Astrocyte of the spinal cord (primary cell): ENCODE measurements around the gene CAMKK2.
A peak's percentile ranks its signal among the peaks of the same experiment; 100 is the strongest.

ENCODE experiments used
- DNase-seq: peaks from one replicate; pipeline ENCODE4 v3.0.0; 2011; ENCODE audit warnings: low read depth, low spot score
- H3K4me3 ChIP-seq: 2 replicates; pipeline ENCODE4 v1.5.1; 2011; ENCODE audit warnings: low read depth, mild to moderate bottlenecking, low read length, moderate library complexity
- in situ Hi-C: cut with HindIII; loops from 2 replicates; pipeline ENCODE4 v1.10.0; 2017; ENCODE audit warnings: low sequenced_read_pairs
- TF ChIP-seq, protein P1 (sequence below): IDR thresholded peaks from 2 replicates; pipeline ENCODE4 v1.5.1; 2012; ENCODE audit warnings: low read depth, mild to moderate bottlenecking, low read length, inconsistent platforms

CAMKK2 gene

DNA sequence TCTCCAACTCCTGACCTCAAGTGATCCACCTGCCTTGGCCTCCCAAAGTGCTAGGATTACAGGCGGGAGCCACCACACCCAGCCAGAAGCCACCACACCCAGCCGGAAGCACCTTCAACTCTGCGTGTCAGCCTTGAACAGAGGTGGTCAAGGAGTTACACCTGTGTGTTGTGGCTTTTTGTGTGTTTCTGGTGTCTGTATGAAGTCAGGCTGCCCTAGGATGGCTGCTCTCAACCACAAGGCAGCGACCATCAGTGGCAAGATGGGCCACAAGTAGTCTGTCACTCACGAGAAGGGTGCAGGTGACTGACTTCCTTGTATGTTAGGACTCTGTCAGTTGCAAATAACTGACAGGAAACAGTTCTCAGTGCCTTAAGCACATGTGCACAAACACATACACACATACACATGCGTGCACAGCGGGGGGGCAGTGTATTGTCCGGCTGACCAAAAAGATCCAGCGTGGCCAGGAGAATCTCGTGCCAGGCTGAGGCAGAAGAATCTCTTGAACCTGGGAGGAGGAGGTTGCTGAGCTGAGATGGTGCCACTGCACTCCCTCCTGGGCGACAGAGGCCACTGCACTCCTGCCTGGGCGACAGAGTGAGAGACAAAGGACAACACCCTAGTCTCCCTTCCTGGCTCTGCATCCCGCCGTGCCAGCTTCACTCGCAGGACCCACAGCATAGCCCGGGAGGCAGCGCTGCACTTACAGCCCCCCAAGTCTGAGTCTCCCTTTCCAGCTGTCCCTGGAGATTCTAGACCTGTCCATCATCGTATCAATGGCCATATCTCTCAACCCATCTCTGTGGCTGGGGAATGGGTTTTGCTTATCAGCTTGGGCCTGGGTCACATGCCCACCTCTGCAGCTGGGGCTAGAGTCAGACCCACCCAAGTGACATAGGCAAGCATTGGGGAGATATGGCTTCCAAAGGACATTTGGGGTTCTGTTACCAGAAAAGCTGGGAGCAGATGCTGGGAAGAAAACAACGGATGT lies 72.9 kb downstream of the CAMKK2 start:
- no peak for DNase-seq
- no peak overlapping the region for H3K4me3 ChIP-seq
- TF ChIP-seq, protein P1, sequence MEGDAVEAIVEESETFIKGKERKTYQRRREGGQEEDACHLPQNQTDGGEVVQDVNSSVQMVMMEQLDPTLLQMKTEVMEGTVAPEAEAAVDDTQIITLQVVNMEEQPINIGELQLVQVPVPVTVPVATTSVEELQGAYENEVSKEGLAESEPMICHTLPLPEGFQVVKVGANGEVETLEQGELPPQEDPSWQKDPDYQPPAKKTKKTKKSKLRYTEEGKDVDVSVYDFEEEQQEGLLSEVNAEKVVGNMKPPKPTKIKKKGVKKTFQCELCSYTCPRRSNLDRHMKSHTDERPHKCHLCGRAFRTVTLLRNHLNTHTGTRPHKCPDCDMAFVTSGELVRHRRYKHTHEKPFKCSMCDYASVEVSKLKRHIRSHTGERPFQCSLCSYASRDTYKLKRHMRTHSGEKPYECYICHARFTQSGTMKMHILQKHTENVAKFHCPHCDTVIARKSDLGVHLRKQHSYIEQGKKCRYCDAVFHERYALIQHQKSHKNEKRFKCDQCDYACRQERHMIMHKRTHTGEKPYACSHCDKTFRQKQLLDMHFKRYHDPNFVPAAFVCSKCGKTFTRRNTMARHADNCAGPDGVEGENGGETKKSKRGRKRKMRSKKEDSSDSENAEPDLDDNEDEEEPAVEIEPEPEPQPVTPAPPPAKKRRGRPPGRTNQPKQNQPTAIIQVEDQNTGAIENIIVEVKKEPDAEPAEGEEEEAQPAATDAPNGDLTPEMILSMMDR = peak; percentile 29
- in situ Hi-C loops = no loop called here

GRCh38 chr12:121222847-121223246 lies 73.7 kb downstream of the CAMKK2 start:
- no peak for DNase-seq
- in situ Hi-C loops = no loop called here
- TF ChIP-seq, protein P1 = no peak
- H3K4me3 ChIP-seq = no peak overlapping the region

GRCh38 chr12:121219353-121219986 lies 77.0 kb downstream of the CAMKK2 start:
- no peak overlapping the region for H3K4me3 ChIP-seq
- in situ Hi-C loops = no loop called here
- TF ChIP-seq, protein P1 = no peak
- no peak for DNase-seq

- no peak for DNase-seq
- no peak overlapping the region for H3K4me3 ChIP-seq
- in situ Hi-C loops = no loop called here
- TF ChIP-seq, protein P1 = no peak
Measured at GRCh38 chr12:121218588-121219352, 77.7 kb downstream of the CAMKK2 start.

GRCh38 chr12:121217761-121218160 lies 78.7 kb downstream of the CAMKK2 start:
- H3K4me3 ChIP-seq = no peak overlapping the region
- DNase-seq = no peak
- TF ChIP-seq, protein P1 = no peak
- in situ Hi-C loops = no loop called here

- H3K4me3 ChIP-seq = no peak overlapping the region
- TF ChIP-seq, protein P1 = no peak
- in situ Hi-C loops = no loop called here
- no peak for DNase-seq
Measured at GRCh38 chr12:121217063-121217462, 79.4 kb downstream of the CAMKK2 start.
